Measurements from ENCODE around the gene TMEM190.

The TMEM190 gene

GRCh38 chr19:55372316-55373081, 4.1 kb upstream of the TMEM190 start:
- no peak for DNase-seq

DNA sequence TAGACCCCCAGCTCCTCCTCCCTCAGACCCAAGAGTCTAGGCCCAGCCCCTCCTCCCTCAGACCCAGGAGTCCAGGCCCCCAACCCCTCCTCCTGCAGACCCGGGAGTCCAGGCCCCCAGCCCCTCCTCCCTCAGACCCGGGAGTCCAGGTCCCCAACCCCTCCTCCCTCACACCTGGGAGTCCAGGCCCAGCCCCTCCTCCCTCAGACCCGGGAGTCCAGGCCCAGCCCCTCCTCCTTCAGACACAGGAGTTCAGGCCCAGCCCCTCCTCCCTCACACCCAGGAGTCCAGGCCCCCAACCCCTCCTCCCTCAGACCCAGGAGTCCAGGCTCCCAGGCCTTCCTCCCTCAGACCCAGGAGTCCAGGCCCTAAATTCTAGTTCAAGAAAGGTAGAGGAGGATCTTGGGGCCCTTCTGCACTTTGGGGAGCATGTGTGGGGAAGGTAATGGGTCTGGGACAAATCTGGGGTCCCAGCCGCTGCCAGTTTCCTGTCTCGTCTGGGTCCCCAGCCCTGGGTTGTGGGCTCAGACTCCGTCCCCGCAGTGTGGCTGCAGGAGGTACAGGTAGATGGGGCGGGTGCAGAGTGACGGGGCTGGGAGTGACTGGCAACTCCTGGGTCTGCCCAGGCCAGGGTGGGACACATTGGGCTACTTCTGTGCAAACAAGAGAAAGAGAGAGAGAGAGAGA, 3.2 kb upstream of the TMEM190 start:
- no peak for DNase-seq

- no peak for DNase-seq
Measured at GRCh38 chr19:55373993-55374757, 2.5 kb upstream of the TMEM190 start.

DNA sequence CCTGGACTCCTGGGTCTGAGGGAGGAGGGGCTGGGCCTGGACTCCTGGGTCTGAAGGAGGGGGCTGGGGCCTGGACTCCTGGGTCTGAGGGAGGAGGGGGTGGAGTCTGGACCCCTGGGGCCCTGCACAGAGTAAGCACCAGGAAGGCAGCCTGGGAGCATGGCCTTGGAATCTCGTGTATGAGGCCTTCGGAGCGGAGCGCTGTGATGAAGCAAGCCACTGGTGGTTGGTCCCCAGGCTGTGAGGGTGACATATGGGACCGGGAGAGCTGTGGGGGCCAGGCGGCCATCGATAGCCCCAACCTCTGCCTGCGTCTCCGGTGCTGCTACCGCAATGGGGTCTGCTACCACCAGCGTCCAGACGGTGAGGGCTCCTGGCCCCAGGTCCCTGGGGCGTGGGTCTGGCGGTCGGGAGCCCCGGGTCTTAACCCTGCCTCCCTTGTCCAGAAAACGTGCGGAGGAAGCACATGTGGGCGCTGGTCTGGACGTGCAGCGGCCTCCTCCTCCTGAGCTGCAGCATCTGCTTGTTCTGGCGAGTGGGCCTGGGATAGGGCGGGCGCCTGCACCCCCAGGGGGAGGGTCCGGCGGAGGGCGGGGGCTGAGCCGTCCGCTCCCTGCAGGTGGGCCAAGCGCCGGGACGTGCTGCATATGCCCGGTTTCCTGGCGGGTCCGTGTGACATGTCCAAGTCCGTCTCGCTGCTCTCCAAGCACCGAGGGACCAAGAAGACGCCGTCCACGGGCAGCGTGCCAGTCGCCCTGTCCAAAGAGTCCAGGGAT, 918 bp downstream of the TMEM190 start:
- DNase-seq: no peak

- no peak for DNase-seq
Measured at GRCh38 chr19:55379174-55379573, 2.5 kb downstream of the TMEM190 start.

GRCh38 chr19:55382013-55382412, 5.4 kb downstream of the TMEM190 start:
- no peak for DNase-seq

GRCh38 chr19:55382522-55383054, 6.0 kb downstream of the TMEM190 start:
- no peak for DNase-seq

GRCh38 chr19:55383279-55384130, 6.9 kb downstream of the TMEM190 start:
- DNase-seq: no peak

DNA sequence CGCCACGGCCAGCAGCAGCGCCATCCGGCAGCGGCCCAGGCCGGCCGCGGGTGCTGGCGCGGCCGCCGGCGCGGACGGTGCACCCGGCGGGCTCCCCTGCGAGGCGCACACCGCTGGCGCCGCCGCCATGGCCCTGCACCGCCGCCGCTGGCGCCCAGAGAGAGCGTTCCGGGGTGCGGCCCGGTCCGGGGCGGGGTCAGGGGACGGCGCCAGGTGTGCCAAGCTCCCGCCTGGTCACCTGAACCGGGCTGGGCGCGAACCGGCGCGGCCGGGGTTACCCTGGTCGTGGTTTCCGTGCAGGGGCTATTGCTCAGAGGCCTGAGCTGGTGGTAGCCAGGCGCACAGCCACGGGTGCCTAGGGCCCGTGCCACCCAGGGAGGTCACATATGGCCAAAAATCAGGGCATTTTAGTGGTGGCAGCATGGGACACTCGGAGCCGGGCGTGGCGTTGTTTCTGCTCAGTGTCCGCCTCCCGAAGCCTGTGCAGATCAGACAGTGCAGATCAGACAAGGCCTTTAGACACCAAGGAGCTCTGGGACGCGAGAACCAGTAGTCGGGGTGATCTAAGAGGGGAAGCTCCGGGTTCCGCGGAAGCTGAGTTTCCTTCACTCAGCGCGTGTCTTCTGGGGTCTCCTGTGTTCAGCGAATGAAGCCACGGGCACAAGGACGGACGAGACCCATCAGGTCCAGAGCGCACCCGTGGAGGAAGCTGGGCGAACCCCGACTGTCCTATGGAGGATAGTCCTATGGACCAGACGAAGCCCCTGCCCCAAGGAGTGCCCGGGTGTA, 7.7 kb downstream of the TMEM190 start, which contains the start of gene TMEM238:
Gene TMEM238, minus strand, starts transcription at position 162 of the 789 bp plus-strand sequence. Its CDS starts 33 bp downstream, at position 129.
- no peak for DNase-seq

DNA sequence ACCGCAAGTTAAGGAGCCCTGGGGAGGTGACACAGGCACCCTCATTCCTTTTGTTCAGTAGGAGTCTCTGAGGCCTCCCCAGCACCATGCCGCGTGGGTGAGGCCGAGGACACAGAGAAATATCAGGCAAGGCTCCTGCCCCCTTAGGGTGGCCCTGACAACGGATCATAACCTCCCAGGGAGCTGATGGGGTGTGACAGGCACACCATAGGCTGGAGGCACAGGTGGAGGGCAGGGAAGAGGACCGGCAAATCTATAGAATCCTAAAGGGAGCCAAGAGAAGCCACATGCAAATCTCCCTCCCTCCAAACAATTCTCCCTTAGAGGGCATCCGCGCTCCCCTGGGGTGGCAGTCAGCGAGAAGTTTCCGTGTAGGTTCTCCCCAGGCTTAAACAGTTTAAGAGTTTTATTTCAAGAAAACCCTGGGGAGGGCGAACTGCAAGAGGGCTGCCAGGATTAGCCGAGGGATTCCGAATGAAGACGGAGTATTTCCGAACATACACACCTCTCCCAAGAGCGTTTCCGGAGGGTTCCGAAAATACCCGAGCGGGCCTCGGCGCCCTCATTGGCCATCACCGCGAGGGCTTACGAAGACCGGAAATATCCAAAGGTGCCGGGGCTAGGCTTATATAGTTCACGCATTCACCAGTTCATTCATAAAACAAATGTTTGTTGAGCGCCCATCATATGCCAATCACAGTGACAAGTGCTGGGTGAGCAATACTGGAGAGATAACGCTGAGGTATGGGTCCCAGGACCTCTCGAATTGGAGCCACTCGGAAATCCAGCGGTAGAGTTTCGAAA, 8.5 kb downstream of the TMEM190 start:
- DNase-seq: peak; percentile 93

- peak; percentile 97 for DNase-seq
Measured at GRCh38 chr19:55385724-55386492, 9.3 kb downstream of the TMEM190 start, which contains the start of gene RPL28. RPL28 (plus strand) TSS chr19:55385932; CDS start chr19:55386358, 426 bp downstream.

DNA sequence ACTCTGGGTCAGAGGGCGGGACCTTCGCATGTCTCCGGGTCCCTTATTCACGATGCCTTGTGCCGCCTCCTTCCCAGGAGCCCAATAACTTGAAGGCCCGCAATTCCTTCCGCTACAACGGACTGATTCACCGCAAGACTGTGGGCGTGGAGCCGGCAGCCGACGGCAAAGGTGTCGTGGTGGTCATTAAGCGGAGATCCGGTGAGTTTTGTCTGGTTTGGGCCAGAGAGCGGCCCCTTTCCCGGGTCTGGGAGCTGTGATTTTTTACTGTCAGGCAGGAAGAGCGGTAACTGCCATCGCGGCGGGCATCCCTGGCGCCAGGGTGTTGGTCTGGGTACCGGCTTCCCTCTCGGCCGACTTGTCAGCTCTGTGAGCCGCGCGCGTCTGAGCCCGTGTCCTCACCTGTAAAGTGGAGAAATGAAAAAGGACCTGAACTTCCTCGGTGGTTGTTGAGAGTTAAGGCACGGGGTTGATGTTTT, 9.9 kb downstream of the TMEM190 start:
- DNase-seq: no peak

DNA sequence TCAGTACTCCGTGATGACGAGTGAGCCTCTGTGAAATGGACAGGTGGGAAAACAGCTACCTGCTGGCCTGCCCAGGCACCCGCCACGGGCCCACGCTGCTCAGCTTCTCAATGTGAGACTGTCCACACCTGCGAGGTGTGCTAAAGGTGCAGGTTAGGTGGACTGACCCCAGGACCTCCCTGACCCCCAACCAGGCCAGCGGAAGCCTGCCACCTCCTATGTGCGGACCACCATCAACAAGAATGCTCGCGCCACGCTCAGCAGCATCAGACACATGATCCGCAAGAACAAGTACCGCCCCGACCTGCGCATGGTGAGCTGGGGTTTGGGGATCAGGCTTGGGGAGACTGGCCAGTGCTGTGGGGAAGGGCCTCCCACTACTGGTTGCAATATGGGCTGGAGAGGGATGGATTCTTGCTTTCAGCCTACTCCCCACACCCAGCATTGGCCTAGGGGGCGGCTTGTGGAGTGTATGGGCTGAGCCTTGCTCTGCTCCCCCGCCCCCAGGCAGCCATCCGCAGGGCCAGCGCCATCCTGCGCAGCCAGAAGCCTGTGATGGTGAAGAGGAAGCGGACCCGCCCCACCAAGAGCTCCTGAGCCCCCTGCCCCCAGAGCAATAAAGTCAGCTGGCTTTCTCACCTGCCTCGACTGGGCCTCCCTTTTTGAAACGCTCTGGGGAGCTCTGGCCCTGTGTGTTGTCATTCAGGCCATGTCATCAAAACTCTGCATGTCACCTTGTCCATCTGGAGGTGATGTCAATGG, 11.3 kb downstream of the TMEM190 start:
- DNase-seq: no peak

- no peak for DNase-seq
Measured at GRCh38 chr19:55389386-55390317, 13.0 kb downstream of the TMEM190 start.

- no peak for DNase-seq
Measured at GRCh38 chr19:55390461-55390880, 13.8 kb downstream of the TMEM190 start.

DNA sequence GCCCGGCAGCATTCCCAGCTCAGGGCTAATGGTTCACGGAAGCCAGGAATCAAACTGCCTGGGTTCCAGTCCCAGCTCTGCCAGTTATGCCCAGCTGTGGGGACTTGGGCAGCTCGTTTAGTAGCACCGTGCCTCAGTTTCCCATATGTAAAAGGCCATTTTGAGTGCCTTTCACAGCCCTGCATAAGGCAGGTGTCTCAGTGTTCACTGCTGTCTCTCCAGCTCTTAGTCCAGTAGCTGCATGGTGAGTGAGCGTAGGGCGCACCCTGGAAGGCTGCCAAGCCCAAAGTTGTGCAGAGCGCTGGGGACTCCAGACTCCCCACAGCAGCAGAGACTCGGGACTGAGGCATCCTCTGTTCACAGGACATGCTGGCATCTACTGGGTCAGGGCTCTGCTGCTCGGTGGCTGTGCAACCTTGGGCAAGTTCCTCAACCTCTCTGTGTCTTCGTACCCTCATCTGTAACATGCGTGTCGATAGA, 14.6 kb downstream of the TMEM190 start:
- DNase-seq: no peak
